Measurements from ENCODE around the gene TOMM6. TPM values are rescaled to one million over a fixed set of nuclear protein-coding genes. Genes with fewer than 3 reads are reported as not detected.

The TOMM6 gene
- total RNA-seq, 3 donors from 2014 or later (not counting 1 experiment from before 2014, with no cell fraction given): 95.0 to 109 (median 96.6) TPM

GRCh38 chr6:41767112-41767833 is 20.2 kb upstream of the TOMM6 start:
- no peaks in the 10 kb centered on the region for H3K27me3 ChIP-seq (ENCODE audit: control insufficient read depth, insufficient read depth, low read length)
- Mint-ChIP-seq H3K4me1 (peaks cover 0 to 9% of the 10 kb centered on the region in 2 donors), H3K27me3 (ENCODE audit: low read depth in 2 of 2) (no peaks in the 10 kb centered on the region), H3K36me3 (no peaks in the 10 kb centered on the region), H3K27ac (no peak overlapping the region), H3K4me3 (no peak overlapping the region), H3K9me3 (no peaks in the 10 kb centered on the region)
- no peak overlapping the region for H3K27ac ChIP-seq (ENCODE audit: low read length)
- DNase-seq: no peak
- 77% methylated on average over 12 of the region's 12 CpGs for WGBS (ENCODE audit: insufficient coverage)
- peaks cover 16% of the 10 kb centered on the region for H3K36me3 ChIP-seq (ENCODE audit: control insufficient read depth, insufficient read depth, low read length)
- intact Hi-C loops (cut with micrococcal nuclease): no loop called here
- H3K4me3 ChIP-seq (ENCODE audit: low read length): no peak overlapping the region
- TF ChIP-seq, protein P1, sequence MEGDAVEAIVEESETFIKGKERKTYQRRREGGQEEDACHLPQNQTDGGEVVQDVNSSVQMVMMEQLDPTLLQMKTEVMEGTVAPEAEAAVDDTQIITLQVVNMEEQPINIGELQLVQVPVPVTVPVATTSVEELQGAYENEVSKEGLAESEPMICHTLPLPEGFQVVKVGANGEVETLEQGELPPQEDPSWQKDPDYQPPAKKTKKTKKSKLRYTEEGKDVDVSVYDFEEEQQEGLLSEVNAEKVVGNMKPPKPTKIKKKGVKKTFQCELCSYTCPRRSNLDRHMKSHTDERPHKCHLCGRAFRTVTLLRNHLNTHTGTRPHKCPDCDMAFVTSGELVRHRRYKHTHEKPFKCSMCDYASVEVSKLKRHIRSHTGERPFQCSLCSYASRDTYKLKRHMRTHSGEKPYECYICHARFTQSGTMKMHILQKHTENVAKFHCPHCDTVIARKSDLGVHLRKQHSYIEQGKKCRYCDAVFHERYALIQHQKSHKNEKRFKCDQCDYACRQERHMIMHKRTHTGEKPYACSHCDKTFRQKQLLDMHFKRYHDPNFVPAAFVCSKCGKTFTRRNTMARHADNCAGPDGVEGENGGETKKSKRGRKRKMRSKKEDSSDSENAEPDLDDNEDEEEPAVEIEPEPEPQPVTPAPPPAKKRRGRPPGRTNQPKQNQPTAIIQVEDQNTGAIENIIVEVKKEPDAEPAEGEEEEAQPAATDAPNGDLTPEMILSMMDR (IDR thresholded peaks at IDR 0.05): no peak
- no peak for ATAC-seq
- no peaks in the 10 kb centered on the region for H3K9me3 ChIP-seq (ENCODE audit: control insufficient read depth, insufficient read depth, low read length)
- peaks cover 14% of the 10 kb centered on the region for H3K4me1 ChIP-seq (ENCODE audit: control insufficient read depth, insufficient read depth, low read length)

DNA sequence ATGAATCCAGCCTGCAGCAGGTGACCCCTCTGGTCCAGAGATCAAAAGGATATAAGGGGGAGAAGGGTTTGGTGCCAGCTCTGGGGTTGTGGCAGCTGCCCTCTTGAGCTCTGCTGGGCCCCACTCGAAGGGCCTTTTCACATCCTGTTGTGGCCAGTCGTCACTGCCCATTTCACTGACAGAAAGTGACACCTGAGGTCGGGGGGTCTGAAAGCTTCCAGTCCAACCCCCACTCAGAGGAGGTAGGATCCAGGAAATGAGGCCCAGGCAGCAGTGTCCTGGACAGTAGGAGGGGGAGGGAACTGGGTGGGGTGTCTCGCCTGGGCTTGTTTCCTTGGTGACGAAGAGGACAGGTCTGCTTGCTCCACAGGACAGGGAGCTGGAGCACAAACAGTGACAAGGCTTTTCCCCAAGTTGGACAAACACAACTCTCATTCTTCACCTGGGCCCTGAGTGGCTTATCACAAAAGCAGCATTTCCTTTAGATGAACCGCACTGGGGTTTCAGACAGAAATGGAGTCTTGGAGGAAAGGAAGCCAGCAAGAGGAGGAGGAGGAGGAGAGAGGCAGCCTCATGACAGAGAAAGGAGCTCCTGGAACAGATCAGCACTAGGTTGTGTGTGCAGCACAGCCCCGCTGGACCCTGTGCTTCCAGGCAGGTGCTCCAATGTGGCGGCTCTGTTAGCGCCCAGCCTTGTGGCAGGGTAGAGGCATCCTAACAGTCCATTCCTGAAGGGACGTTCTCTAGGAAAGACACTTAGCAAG is 18.8 kb upstream of the TOMM6 start:
- 54% methylated on average over 10 of the region's 10 CpGs for WGBS (ENCODE audit: insufficient coverage)
- peaks cover 0 to 9% of the 10 kb centered on the region in 2 donors for H3K4me1 Mint-ChIP-seq
- no peaks in the 10 kb centered on the region for H3K27me3 Mint-ChIP-seq (ENCODE audit: low read depth in 2 of 2)
- no peaks in the 10 kb centered on the region for H3K27me3 ChIP-seq (ENCODE audit: control insufficient read depth, insufficient read depth, low read length)
- no peaks in the 10 kb centered on the region for H3K9me3 ChIP-seq (ENCODE audit: control insufficient read depth, insufficient read depth, low read length)
- H3K4me3 Mint-ChIP-seq: no peak overlapping the region
- no peak for ATAC-seq
- H3K4me1 ChIP-seq (ENCODE audit: control insufficient read depth, insufficient read depth, low read length): peaks cover 14% of the 10 kb centered on the region
- no peak overlapping the region for H3K4me3 ChIP-seq (ENCODE audit: low read length)
- no peaks in the 10 kb centered on the region for H3K36me3 Mint-ChIP-seq
- H3K9me3 Mint-ChIP-seq: no peaks in the 10 kb centered on the region
- DNase-seq: no peak
- H3K36me3 ChIP-seq (ENCODE audit: control insufficient read depth, insufficient read depth, low read length): peaks cover 23% of the 10 kb centered on the region
- TF ChIP-seq, protein P1 (IDR thresholded peaks at IDR 0.05): no peak
- intact Hi-C loops (cut with micrococcal nuclease): no loop called here
- peak overlapping the region in 1 of 2 donors; percentile 62 for H3K27ac Mint-ChIP-seq
- peak overlapping the region; percentile 51 for H3K27ac ChIP-seq (ENCODE audit: low read length)

DNA sequence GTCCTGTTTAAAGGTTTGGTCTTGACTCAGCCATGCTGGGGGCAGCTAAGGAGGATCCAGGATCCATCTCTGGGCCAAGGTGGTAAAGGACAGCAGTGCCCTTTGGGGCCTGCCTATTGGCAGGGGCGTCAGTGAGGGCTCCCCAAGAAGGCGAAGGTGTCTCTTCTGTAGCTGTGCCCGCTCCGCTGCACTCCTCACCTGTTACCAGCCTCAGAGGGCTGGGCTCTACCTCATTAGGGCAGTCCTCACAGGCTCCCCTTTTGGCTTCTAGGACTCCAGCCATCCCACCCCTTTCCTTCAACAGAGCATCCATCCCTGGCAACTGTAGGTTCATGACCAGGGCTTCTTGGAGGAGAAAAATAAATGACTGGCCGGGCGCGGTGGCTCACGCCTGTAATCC is 18.1 kb upstream of the TOMM6 start:
- H3K27me3 Mint-ChIP-seq (ENCODE audit: low read depth in 2 of 2): no peaks in the 10 kb centered on the region

More for the DNA sequence above, 18.1 kb upstream of the TOMM6 start:
- intact Hi-C loops (cut with micrococcal nuclease): no loop called here
- ATAC-seq (no peak), DNase-seq (no peak)
- no peak overlapping the region for H3K4me3 ChIP-seq (ENCODE audit: low read length)
- TF ChIP-seq, protein P1 (IDR thresholded peaks at IDR 0.05): no peak
- Mint-ChIP-seq H3K27ac (no peak overlapping the region), H3K4me3 (no peak overlapping the region), H3K9me3 (no peaks in the 10 kb centered on the region), H3K36me3 (peaks cover 5% of the 10 kb centered on the region), H3K4me1 (peaks cover 0 to 9% of the 10 kb centered on the region in 2 donors)
- H3K4me1 ChIP-seq (ENCODE audit: control insufficient read depth, insufficient read depth, low read length): peaks cover 14% of the 10 kb centered on the region
- H3K27me3 ChIP-seq (ENCODE audit: control insufficient read depth, insufficient read depth, low read length): no peaks in the 10 kb centered on the region
- 96% methylated on average over 8 of the region's 8 CpGs for WGBS (ENCODE audit: insufficient coverage)
- no peaks in the 10 kb centered on the region for H3K9me3 ChIP-seq (ENCODE audit: control insufficient read depth, insufficient read depth, low read length)
- H3K36me3 ChIP-seq (ENCODE audit: control insufficient read depth, insufficient read depth, low read length): peaks cover 26% of the 10 kb centered on the region
- no peak overlapping the region for H3K27ac ChIP-seq (ENCODE audit: low read length)
